SK-N-MC (cell line): ENCODE measurements around the gene OPCML.

ENCODE experiments used
- DNase-seq: peaks from one replicate; pipeline ENCODE4 v3.0.0-alpha.2; 2011; ENCODE audit warnings: low read depth, low spot score
- H3K27ac ChIP-seq: fragments of 200-600 bp; sonication (generic); 2 replicates; pipeline ENCODE4 v1.5.1; 2016; ENCODE audit warnings: mixed run types
- H3K36me3 ChIP-seq: fragments of 200-600 bp; sonication (generic); 2 replicates; pipeline ENCODE4 v1.6.1; 2017; ENCODE audit warnings: antibody characterized with exemption, low read length, mixed read lengths; ENCODE audit not compliant: insufficient read depth
- H3K4me3 ChIP-seq: fragments of 200-600 bp; sonication (generic); 2 replicates; pipeline ENCODE4 v1.5.1; 2016
- H3K9ac ChIP-seq: fragments of 200-600 bp; sonication (generic); 2 replicates; pipeline ENCODE4 v1.8.0; 2017; ENCODE audit warnings: mixed run types, mixed read lengths; ENCODE audit not compliant: insufficient read length
- H3K9me3 ChIP-seq: fragments of 200-600 bp; sonication (generic); 2 replicates; pipeline ENCODE4 v1.6.1; 2017; ENCODE audit warnings: low read depth, mild to moderate bottlenecking, antibody characterized with exemption, low read length, moderate library complexity, mixed read lengths
- EZH2 ChIP-seq: fragments of 200-600 bp; sonication (generic); IDR thresholded peaks from one replicate; pipeline ENCODE4 v1.6.1; 2017; ENCODE audit warnings: antibody characterized with exemption
- FOXP2 ChIP-seq: optimal IDR thresholded peaks from 2 replicates; pipeline ENCODE3; 2011; ENCODE audit warnings: mild to moderate bottlenecking, moderate library complexity; ENCODE audit not compliant: insufficient read depth; ENCODE audit errors: extremely low read length, control extremely low read depth
- POLR2AphosphoS5 ChIP-seq: IDR thresholded peaks from 2 replicates; pipeline ENCODE4 v1.6.1; 2012; ENCODE audit warnings: mild to moderate bottlenecking, low read depth, low read length, borderline replicate concordance

Gene OPCML

GRCh38 chr11:133503236-133503635 lies 29.1 kb downstream of the OPCML start:
- no peak overlapping the region for H3K4me3 ChIP-seq
- no peaks in the 10 kb centered on the region for H3K9me3 ChIP-seq
- no peaks in the 10 kb centered on the region for H3K36me3 ChIP-seq
- TF ChIP-seq POLR2AphosphoS5, result no peak
- TF ChIP-seq FOXP2, result no peak
- TF ChIP-seq EZH2, result no peak
- no peak for DNase-seq
- no peak overlapping the region for H3K27ac ChIP-seq
- no peak overlapping the region for H3K9ac ChIP-seq

- no peaks in the 10 kb centered on the region for H3K36me3 ChIP-seq
- DNase-seq, result no peak
- no peaks in the 10 kb centered on the region for H3K9me3 ChIP-seq
- TF ChIP-seq FOXP2 (no peak), POLR2AphosphoS5 (no peak), EZH2 (no peak)
- H3K27ac ChIP-seq, result no peak overlapping the region
- no peak overlapping the region for H3K9ac ChIP-seq
- no peak overlapping the region for H3K4me3 ChIP-seq
Observed at GRCh38 chr11:133501643-133502539, 30.4 kb downstream of the OPCML start.

GRCh38 chr11:133500936-133501335 lies 31.4 kb downstream of the OPCML start:
- Histone ChIP-seq H3K27ac (no peak overlapping the region), H3K9me3 (no peaks in the 10 kb centered on the region), H3K4me3 (no peak overlapping the region), H3K36me3 (no peaks in the 10 kb centered on the region), H3K9ac (no peak overlapping the region)
- no peak for DNase-seq
- TF ChIP-seq FOXP2, result no peak

GRCh38 chr11:133500435-133500834 lies 31.9 kb downstream of the OPCML start:
- no peak for TF ChIP-seq FOXP2
- no peak for TF ChIP-seq EZH2
- TF ChIP-seq POLR2AphosphoS5, result no peak
- Histone ChIP-seq H3K9me3 (no peaks in the 10 kb centered on the region), H3K36me3 (no peaks in the 10 kb centered on the region), H3K27ac (no peak overlapping the region), H3K4me3 (no peak overlapping the region), H3K9ac (no peak overlapping the region)
- no peak for DNase-seq

GRCh38 chr11:133498969-133499368 lies 33.3 kb downstream of the OPCML start:
- no peaks in the 10 kb centered on the region for H3K36me3 ChIP-seq
- no peak overlapping the region for H3K4me3 ChIP-seq
- DNase-seq, result no peak
- TF ChIP-seq FOXP2 (no peak), EZH2 (no peak), POLR2AphosphoS5 (no peak)
- H3K27ac ChIP-seq, result no peak overlapping the region
- H3K9ac ChIP-seq, result no peak overlapping the region
- no peaks in the 10 kb centered on the region for H3K9me3 ChIP-seq

GRCh38 chr11:133497477-133498140 lies 34.7 kb downstream of the OPCML start:
- Histone ChIP-seq H3K36me3 (no peaks in the 10 kb centered on the region), H3K27ac (no peak overlapping the region), H3K4me3 (no peak overlapping the region), H3K9ac (no peak overlapping the region), H3K9me3 (no peaks in the 10 kb centered on the region)
- no peak for TF ChIP-seq EZH2
- no peak for TF ChIP-seq POLR2AphosphoS5
- TF ChIP-seq FOXP2, result no peak
- no peak for DNase-seq

- TF ChIP-seq POLR2AphosphoS5 (no peak), EZH2 (no peak), FOXP2 (no peak)
- DNase-seq, result no peak
- Histone ChIP-seq H3K4me3 (no peak overlapping the region), H3K36me3 (no peaks in the 10 kb centered on the region), H3K27ac (no peak overlapping the region), H3K9me3 (no peaks in the 10 kb centered on the region), H3K9ac (no peak overlapping the region)
Observed at GRCh38 chr11:133492895-133493294, 39.4 kb downstream of the OPCML start.

- no peak overlapping the region for H3K9ac ChIP-seq
- TF ChIP-seq FOXP2 (no peak), EZH2 (no peak), POLR2AphosphoS5 (no peak)
- DNase-seq, result no peak
- H3K36me3 ChIP-seq, result no peaks in the 10 kb centered on the region
- no peak overlapping the region for H3K4me3 ChIP-seq
- no peak overlapping the region for H3K27ac ChIP-seq
- H3K9me3 ChIP-seq, result no peaks in the 10 kb centered on the region
Observed at GRCh38 chr11:133491680-133492383, 40.5 kb downstream of the OPCML start.

GRCh38 chr11:133480722-133481121 lies 51.6 kb downstream of the OPCML start:
- TF ChIP-seq EZH2 (no peak), POLR2AphosphoS5 (no peak), FOXP2 (no peak)
- Histone ChIP-seq H3K9ac (no peak overlapping the region), H3K27ac (no peak overlapping the region), H3K4me3 (no peak overlapping the region), H3K9me3 (no peaks in the 10 kb centered on the region), H3K36me3 (no peaks in the 10 kb centered on the region)
- DNase-seq, result no peak
